Parathyroid adenoma (tissue), 2 donors: ENCODE results near the gene CACNA1B.

ENCODE experiments used
- H2AFZ ChIP-seq: fragments of 300-600 bp; sonication (generic); one replicate; pipeline ENCODE4 v1.7.0; 2017; ENCODE audit warnings: antibody characterized with exemption, mild to moderate bottlenecking
- H3K27ac ChIP-seq: fragments of 300-600 bp; sonication (generic); one replicate; pipeline ENCODE4 v1.7.0; 2017
- H3K27me3 ChIP-seq: fragments of 300-600 bp; sonication (generic); one replicate; pipeline ENCODE4 v1.7.0; 2017; ENCODE audit warnings: low read length; ENCODE audit not compliant: control insufficient read depth, insufficient read depth
- H3K36me3 ChIP-seq: fragments of 300-600 bp; sonication (generic); one replicate; pipeline ENCODE4 v1.7.0; 2017; ENCODE audit warnings: low read length; ENCODE audit not compliant: control insufficient read depth, insufficient read depth
- H3K4me1 ChIP-seq: fragments of 300-600 bp; sonication (generic); one replicate; pipeline ENCODE4 v1.7.0; 2017; ENCODE audit warnings: control low read depth
- H3K4me2 ChIP-seq: fragments of 300-600 bp; sonication (generic); one replicate; pipeline ENCODE4 v1.7.0; 2017; ENCODE audit warnings: low read length
- H3K4me3 ChIP-seq: fragments of 300-600 bp; sonication (generic); one replicate; pipeline ENCODE4 v1.7.0; 2017; ENCODE audit warnings: low read depth, low read length
- H3K79me2 ChIP-seq: fragments of 300-600 bp; sonication (generic); one replicate; pipeline ENCODE4 v1.7.0; 2017; ENCODE audit warnings: control low read depth
- H3K9ac ChIP-seq: fragments of 300-600 bp; sonication (generic); one replicate; pipeline ENCODE4 v1.7.0; 2017; ENCODE audit warnings: mild to moderate bottlenecking
- H3K9me3 ChIP-seq: fragments of 300-600 bp; sonication (generic); one replicate; pipeline ENCODE4 v1.7.0; 2017; ENCODE audit warnings: low read length; ENCODE audit not compliant: control insufficient read depth
- TF ChIP-seq, protein P1 (sequence below): fragments of 300-600 bp; sonication (generic); IDR thresholded peaks from one replicate; pipeline ENCODE4 v1.7.0; 2017; ENCODE audit warnings: antibody characterized with exemption, mild to moderate bottlenecking
- donor health status: primary hyperparathyroidism.

Gene CACNA1B

DNA sequence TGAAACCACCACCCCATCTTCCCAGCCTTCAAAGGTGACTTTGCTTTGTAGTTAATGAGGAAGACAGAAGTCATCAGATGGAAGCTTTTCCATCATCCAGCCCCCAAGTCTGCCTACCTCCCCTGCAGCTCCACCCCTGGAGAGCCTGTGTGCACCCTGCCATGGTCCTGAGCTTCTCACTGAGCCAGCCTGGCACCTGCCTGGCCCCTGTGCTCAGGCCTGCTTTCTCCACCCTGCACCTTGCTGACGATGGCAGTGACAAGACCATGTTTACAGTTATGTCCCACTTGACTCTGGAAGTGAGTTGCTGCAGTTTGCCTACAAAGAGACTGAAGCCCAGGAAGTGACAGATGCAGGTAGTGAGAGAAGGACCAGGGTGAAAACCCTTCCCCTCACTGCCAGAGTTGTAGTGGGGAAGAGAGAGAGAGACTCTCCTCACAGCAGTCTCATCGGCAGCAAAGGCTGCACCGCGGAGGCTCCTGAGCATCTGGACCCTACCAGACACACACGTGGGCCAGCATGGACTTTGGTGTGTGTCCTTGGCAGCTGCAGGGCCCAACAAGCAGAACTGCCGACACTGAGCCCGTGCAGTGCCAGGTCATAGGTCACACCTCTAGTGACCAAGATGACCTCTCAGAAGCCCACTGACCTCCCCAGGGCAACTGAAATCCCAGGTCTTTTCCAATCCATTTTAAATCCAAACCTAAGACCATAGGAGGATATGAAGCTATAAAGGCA, 107.1 kb downstream of the CACNA1B start:
- Histone ChIP-seq H3K36me3 (no peaks in the 10 kb centered on the region), H3K27ac (no peak overlapping the region), H3K4me2 (no peak overlapping the region), H3K4me3 (no peak overlapping the region), H3K79me2 (no peaks in the 10 kb centered on the region), H3K27me3 (no peaks in the 10 kb centered on the region), H3K9me3 (no peaks in the 10 kb centered on the region), H3K9ac (no peak overlapping the region), H3K4me1 (no peaks in the 10 kb centered on the region), H2AFZ (no peak overlapping the region)
- TF ChIP-seq, protein P1, sequence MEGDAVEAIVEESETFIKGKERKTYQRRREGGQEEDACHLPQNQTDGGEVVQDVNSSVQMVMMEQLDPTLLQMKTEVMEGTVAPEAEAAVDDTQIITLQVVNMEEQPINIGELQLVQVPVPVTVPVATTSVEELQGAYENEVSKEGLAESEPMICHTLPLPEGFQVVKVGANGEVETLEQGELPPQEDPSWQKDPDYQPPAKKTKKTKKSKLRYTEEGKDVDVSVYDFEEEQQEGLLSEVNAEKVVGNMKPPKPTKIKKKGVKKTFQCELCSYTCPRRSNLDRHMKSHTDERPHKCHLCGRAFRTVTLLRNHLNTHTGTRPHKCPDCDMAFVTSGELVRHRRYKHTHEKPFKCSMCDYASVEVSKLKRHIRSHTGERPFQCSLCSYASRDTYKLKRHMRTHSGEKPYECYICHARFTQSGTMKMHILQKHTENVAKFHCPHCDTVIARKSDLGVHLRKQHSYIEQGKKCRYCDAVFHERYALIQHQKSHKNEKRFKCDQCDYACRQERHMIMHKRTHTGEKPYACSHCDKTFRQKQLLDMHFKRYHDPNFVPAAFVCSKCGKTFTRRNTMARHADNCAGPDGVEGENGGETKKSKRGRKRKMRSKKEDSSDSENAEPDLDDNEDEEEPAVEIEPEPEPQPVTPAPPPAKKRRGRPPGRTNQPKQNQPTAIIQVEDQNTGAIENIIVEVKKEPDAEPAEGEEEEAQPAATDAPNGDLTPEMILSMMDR: no peak

GRCh38 chr9:137985637-137986071, 108.1 kb downstream of the CACNA1B start:
- Histone ChIP-seq H3K9me3 (no peaks in the 10 kb centered on the region), H3K4me3 (no peak overlapping the region), H3K4me2 (no peak overlapping the region), H3K79me2 (no peaks in the 10 kb centered on the region), H3K4me1 (no peaks in the 10 kb centered on the region), H3K36me3 (no peaks in the 10 kb centered on the region), H3K27ac (no peak overlapping the region), H2AFZ (no peak overlapping the region), H3K9ac (no peak overlapping the region), H3K27me3 (no peaks in the 10 kb centered on the region)
- TF ChIP-seq, protein P1: no peak

- Histone ChIP-seq H3K4me1 (no peaks in the 10 kb centered on the region), H3K4me2 (no peak overlapping the region), H3K9ac (no peak overlapping the region), H3K27ac (no peak overlapping the region), H2AFZ (no peak overlapping the region), H3K9me3 (no peaks in the 10 kb centered on the region), H3K27me3 (no peaks in the 10 kb centered on the region), H3K4me3 (no peak overlapping the region), H3K79me2 (no peaks in the 10 kb centered on the region), H3K36me3 (no peaks in the 10 kb centered on the region)
- TF ChIP-seq, protein P1: no peak
These were observed 108.9 kb downstream of the CACNA1B start for GRCh38 chr9:137986268-137987099.

- TF ChIP-seq, protein P1: no peak
- Histone ChIP-seq H3K4me3 (no peak overlapping the region), H3K79me2 (no peaks in the 10 kb centered on the region), H3K27ac (no peak overlapping the region), H2AFZ (no peak overlapping the region), H3K9ac (no peak overlapping the region), H3K9me3 (no peaks in the 10 kb centered on the region), H3K27me3 (no peaks in the 10 kb centered on the region), H3K4me2 (no peak overlapping the region), H3K36me3 (no peaks in the 10 kb centered on the region), H3K4me1 (no peaks in the 10 kb centered on the region)
These were observed 109.9 kb downstream of the CACNA1B start for GRCh38 chr9:137987244-137988030.
